MM.1S (cell line): ENCODE data around the gene NEMF.
"Not testable (repeated sequence)": the region's sequence is repeated elsewhere in the genome, so short reads cannot be mapped to it uniquely, and the experiment has no call there.

ENCODE experiments used
- EZH2 ChIP-seq: fragments of 300-600 bp; sonication (generic); optimal IDR thresholded peaks from 2 replicates; pipeline ENCODE3; 2017; ENCODE audit warnings: low read depth, mild to moderate bottlenecking, antibody characterized with exemption, low read length, mixed read lengths
- TF ChIP-seq, protein P1 (sequence below): fragments of 300-600 bp; sonication (generic); IDR thresholded peaks from 2 replicates; pipeline ENCODE4 v1.5.1; 2016; ENCODE audit warnings: antibody characterized with exemption, low read length, mixed read lengths

GRCh38 chr14:49735669-49736068, 116.9 kb downstream of the NEMF start:
- TF ChIP-seq, protein P1, sequence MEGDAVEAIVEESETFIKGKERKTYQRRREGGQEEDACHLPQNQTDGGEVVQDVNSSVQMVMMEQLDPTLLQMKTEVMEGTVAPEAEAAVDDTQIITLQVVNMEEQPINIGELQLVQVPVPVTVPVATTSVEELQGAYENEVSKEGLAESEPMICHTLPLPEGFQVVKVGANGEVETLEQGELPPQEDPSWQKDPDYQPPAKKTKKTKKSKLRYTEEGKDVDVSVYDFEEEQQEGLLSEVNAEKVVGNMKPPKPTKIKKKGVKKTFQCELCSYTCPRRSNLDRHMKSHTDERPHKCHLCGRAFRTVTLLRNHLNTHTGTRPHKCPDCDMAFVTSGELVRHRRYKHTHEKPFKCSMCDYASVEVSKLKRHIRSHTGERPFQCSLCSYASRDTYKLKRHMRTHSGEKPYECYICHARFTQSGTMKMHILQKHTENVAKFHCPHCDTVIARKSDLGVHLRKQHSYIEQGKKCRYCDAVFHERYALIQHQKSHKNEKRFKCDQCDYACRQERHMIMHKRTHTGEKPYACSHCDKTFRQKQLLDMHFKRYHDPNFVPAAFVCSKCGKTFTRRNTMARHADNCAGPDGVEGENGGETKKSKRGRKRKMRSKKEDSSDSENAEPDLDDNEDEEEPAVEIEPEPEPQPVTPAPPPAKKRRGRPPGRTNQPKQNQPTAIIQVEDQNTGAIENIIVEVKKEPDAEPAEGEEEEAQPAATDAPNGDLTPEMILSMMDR = not testable (repeated sequence)
- not testable (repeated sequence) for TF ChIP-seq EZH2
